HG03103 (cell line): ENCODE measurements around the gene PAOX.
"Not testable (repeated sequence)": the region's sequence is repeated elsewhere in the genome, so short reads cannot be mapped to it uniquely, and the experiment has no call there.

Experiments used
- ATAC-seq: cut with Tn5 transposase; IDR thresholded peaks from one replicate; pipeline ENCODE4 v1.9.1; 2021; ENCODE audit warnings: low read depth; ENCODE audit not compliant: unreplicated experiment

The PAOX gene

DNA sequence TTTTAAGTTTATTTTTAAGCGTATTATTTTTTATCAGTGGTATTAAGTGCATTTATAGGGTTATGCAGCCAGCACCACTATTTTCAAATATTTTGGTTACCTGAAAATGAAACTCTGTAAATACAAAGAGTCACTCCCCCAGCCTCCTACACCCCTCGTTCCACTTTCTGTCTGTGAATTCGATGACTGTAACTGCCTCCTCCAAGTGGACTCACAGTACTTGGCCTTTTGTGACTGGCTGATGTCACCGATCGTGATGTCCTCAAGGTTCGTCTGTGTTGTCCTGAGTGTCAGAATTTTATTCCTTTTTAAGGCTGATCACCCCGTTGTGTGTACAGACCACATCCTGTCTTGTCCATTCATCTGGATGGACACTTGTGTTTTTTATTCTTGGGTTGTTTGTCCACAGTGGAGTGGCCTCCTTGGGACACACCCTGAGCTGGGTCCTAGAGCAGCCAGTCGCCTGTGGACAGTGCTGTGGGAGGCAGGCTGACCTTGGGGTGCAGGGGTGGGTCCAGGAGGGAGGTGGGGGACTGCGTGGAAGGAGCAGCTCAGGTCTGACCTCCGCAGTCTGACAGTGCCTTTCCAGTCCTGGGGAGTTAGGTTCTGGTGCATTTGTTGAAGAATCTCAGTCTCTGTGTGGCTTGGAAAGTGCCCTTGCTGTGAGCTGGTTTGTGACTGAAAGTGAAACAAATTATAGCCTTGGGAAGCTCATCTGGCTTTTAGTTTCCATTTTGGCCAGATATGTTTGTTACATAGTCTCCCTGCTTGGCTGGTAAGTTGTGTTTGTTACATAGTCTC, 21.8 kb downstream of the PAOX start:
- peak; percentile 65 for ATAC-seq

DNA sequence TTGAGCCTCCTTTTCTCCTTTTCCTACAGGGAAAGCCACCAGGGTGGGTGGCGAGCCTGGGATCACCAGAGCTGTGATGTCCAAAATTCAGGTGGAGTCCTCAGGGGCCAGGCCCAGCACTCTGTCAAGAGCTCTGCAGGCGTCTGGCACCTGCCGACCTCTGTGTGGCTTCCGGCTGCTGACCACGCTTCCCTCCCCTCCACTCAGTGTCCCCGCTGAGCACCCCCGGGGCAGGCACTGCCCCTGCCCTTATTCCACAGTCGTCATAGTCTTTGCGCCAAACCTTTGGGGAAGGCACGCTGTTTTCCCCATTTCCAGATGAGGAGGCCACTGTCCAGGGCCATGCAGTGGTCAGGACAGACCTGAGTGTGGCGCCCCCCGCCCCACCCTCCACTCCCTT, 22.4 kb downstream of the PAOX start:
- no peak for ATAC-seq

DNA sequence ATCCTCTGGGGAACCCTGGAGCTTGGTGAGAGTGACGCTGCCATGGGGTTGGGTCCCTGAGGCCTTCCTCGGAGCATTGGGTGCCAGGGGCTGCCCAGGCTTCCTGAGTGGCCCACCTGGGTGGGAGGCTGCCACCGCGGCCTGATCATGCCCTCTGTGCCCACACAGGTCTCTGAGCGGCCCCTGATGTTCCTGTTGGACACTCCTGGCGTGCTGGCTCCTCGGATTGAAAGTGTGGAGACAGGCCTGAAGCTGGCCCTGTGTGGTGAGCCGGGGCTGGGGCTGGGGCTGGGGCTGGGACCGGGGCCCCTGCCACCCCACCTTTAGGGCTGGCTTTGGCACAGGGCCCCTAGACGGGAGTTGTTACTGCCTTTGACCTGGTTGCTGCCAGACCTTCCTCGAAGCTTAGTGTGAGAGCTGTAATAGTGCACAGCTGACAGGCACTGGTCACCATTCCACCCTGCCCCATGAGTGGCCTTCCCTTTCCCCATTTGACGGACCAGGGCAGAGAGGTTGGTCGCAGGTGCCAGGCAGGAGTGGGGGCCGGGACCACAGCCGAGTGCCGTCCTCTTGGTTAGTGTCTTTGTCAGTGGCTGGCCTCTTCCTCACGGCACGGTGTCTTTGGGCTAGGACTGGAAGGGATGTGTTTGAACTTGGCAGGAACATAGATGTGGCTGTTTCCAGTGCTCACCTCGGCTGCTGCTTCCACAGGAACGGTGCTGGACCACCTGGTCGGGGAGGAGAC, 23.1 kb downstream of the PAOX start:
- ATAC-seq, result no peak

DNA sequence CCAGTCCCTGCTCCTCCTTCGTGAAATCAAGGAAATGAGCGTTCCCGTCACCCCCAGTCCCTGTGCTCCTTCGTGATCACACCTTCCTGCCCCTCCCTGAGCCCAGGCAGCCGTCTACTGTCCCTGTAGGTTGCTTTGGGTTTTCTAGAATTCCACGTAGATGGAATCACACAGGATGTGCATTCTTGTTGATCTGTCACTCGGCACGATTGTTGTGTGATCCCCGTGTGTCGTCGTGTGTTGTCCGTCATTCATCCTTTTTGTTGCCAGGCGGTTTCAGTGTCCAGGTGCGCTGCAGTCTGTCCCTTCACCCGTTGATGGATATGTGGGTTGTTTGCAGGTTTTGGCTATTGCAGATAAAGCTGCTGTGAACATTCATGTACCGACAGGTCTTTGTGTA, 24.3 kb downstream of the PAOX start:
- ATAC-seq, result no peak

DNA sequence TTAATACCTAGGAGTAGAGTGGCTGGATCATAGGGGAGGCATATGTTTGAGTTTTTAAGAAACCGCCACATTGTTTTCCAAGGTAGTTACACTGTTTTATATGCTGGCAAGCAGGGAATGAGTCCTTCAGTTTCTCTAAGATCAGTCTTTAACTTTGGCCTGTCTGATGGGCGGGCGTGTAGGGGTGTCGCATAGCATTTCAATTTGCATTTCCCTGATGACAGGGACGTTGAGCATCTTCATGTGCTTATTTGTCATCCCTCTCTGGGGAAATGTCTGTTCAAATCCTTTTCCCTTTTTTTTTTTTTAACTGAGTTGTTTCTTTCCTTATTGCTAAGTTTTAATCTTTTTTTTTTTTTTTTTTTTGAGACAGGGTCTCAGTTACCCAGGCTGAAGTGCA, 24.7 kb downstream of the PAOX start:
- ATAC-seq, result no peak

DNA sequence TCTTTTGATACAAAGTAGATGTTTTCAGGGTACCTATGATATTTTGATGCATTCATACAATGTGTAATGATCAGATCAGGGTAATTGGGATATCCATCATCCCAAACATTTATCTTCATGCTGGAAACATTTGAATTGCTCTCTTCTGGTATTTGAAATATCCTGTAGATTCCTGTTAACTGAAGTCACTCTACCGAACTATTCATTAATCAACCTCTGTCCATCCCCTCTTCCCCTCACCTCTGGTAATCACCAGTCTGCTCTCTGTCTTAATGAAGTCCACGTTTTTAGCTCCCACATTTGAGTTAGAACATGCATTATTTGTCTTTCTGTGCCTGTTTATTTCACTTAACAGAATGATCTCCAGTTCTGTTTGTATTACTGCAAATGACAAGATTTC, 26.2 kb downstream of the PAOX start:
- no peak for ATAC-seq

DNA sequence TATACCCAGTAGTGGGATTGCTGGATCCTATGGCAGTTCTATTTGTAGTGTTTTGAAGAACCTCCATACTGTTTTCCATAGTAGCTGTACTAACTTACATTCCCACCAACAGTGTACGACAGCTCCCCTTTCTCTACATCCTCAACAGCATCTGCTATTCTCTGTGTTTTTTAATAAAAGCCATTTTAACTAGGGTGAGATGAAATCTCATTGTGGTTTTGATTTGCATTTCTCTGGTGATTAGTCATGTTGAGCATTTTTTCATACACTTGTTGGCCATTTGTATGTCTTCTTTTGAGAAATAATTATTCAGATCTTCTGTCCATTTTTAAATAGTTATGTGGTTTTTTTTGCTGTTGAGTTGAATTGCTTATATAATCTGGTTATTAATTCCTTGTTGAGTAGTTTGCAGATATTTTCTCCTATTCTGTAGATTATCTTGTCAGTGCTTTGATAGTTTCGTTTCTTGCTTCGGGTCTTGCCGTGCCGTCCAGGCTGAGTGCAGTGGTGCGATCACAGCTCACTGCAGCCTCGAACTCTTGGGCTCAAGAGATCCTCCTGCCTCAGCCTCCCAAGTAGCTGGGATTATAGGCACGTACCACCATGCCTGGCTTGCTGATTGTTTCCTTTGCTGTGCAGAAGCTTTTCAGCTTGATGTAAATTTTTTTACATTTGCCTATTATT, 26.9 kb downstream of the PAOX start:
- peak; percentile 45 for ATAC-seq

DNA sequence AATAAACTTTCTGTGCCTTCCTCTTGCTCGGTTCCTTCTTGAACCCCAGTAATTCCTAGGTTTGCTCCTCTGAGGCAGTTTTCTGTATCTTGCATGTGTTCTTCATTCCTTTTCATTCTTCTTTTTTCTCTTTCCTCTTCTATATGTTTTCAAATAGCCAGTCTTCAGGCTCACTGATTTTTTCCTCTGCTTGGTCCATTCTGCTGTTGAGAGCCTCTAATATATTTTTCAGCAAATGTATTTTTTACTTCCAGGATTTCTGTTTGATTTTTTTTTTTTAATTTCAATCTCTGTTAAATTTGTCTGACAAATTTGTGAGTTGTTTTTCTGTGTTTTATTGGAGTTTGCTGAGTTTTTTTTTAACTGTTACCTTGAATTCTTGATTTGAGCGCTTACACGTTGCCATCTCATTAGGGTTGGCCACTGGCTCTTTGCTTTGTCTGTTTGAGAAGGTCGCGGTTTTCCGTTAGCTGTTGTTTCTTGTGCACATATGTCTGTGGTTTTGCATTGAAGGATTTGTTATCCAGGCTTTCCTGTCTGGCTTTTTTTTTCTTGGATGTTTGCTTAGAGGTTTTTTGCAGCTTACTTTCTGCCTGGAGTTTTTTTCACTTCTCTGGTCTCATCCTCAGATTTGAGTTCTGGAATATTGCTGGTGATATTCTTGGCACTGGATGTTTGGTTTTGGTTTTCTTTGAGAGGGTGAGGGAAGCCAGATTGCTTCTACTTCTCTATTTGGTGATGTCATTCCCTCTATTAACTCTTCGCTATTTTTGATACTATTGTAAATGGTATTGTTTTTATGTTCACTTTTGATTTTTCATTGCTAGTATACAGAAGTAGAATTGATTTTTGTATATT, 32.7 kb downstream of the PAOX start:
- no peak for ATAC-seq

DNA sequence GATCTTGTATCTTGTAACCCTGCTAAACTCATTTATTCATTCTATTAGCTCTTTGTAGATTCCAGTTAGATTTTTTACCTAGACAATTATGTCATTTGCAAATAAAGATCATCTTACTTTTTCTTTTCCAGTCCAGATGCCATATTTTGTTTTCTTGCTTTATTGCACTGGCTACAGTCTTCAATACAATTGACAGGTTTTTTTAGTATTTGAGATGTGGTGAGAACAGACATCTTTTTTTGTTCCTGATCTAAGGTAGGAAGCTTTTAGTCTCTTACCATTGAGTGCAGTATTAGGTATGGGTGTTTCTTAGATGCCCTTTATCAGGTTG, 33.3 kb downstream of the PAOX start:
- no peak for ATAC-seq

DNA sequence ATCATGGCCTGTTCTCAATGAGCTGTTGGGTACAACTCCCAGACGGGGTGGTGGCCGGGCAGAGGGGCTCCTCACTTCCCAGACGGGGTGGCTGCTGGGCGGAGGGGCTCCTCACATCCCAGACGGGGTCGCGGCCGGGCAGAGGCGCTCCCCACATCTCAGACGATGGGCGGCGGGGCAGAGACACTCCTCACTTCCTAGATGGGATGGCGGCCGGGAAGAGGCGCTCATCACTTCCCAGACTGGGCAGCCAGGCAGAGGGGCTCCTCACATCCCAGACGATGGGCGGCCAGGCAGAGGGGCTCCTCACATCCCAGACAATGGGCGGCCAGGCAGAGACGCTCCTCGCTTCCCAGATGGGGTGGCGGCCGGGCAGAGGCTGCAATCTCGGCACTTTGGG, 35.3 kb downstream of the PAOX start:
- not testable (repeated sequence) for ATAC-seq

DNA sequence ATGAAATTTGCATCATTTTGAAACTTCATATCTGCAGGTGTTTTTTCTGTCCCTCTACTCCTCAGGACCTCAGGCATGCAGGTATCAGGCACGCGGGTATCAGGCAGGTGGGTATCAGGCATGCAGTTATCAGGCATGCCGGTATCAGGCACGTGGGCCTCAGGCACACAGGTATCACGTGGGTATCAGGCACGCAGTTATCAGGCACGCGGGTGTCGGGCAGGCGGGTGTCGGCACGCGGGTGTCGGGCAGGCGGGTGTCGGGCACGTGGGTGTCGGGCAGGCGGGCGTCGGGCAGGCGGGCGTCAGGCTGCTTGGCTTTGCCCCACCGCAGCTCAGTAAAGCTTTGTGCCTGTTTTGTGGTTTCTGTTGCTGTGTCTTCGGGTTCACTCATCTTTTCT, 36.7 kb downstream of the PAOX start:
- ATAC-seq, result no peak

DNA sequence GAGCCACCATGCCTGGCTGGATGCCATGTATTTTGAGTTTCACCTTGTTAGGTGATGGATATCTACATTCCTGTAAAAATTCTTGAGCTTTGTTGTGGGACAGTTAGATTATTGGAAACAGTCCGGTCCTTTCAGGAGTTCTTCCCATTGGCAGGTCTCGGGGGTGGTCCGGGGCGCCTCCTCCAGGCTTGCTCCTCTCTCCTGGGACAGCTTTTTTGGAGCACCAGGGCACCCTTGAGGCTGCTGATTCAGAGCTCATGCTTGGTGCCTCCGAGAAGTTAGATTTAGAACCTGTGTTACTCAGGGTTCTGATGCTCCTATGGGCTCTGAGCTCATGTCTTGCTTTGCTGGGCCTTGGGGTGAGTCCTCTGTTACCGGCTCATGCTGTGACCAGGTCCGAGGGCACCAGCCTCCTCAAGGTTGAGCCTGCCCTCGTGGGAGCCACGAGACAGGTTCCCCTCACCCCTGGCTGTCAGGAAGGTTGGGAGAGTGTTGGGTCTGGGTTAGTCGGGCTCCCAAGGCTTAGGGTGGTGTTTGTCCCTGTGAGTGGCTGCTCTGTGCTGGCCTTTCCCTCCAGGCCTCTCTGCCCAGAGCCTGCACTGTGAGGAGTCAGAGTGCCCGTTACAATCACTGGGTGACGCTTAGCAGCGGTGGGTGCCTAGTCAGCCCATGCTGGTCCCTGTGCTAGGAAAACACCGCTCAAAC, 39.4 kb downstream of the PAOX start:
- ATAC-seq, result no peak

DNA sequence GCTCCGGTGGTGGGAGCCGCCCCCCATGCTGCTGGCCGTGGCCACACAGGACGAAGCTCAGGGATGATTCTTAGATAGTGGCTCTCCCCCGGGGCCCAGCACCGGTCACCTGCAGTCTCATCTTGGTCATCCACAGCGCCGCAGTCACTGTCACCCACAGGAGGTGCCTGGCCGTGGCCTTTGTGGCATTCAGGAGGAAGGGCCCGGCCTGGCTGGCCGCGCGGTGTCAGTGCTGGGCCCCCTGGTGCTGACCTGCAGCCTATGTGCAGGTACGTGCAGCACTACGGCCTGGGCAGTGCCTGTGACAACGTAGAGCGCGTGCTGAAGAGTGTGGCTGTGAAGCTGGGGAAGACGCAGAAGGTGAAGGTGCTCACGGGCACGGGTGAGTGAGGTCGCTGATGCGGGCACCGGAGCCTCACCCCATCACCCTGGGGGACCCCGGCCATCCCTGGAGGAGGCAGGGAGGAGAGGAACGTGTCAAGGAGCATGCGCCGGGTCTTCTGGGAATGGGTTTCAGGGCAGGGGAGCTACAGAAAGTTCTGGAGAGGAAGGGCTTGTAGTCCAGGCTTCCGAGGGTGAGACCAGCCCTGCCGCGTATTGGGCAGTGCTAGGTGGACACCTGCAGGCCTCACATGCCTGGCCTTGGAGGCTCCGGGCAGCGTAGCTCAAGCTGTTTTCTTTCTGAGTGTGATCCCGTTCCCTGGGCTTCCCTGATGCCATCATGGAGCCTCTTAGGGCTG, 40.3 kb downstream of the PAOX start:
- no peak for ATAC-seq

DNA sequence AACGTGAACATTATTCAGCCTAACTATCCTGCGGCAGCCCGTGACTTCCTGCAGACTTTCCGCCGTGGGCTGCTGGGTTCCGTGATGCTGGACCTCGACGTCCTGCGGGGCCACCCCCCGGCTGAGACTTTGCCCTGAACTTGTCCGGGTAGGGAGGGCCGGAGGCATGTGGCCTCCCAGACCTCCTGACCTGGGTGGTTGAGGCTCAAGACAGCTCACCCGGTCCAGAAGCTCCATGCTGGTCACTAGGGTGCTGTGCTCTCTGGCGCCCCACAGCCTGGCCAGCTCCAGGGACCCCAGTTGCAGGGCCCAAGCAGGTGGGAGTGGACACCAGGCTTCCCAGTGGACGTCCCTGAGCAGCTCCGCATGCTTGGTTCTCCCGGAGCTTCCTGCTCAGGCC, 41.0 kb downstream of the PAOX start:
- ATAC-seq, result no peak

DNA sequence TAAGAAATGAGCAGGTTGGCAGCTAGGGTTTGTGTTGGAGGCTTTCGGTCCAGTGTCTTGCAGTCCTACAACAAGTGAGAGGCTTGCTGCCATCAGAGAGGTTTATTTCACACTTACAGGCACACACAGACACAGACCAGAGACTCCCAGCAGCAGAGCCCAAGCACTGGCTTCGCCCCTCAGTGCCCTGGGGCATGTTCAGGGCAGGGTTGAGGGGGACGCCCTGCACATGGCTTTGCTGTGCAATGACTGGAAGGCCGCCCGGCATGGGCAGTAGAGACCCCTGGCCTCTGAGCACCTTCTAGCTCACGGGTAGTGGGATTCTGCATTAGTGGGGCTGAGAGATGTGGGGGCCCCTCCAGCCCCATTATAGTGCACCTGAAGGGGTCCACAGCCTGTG, 41.5 kb downstream of the PAOX start:
- no peak for ATAC-seq

DNA sequence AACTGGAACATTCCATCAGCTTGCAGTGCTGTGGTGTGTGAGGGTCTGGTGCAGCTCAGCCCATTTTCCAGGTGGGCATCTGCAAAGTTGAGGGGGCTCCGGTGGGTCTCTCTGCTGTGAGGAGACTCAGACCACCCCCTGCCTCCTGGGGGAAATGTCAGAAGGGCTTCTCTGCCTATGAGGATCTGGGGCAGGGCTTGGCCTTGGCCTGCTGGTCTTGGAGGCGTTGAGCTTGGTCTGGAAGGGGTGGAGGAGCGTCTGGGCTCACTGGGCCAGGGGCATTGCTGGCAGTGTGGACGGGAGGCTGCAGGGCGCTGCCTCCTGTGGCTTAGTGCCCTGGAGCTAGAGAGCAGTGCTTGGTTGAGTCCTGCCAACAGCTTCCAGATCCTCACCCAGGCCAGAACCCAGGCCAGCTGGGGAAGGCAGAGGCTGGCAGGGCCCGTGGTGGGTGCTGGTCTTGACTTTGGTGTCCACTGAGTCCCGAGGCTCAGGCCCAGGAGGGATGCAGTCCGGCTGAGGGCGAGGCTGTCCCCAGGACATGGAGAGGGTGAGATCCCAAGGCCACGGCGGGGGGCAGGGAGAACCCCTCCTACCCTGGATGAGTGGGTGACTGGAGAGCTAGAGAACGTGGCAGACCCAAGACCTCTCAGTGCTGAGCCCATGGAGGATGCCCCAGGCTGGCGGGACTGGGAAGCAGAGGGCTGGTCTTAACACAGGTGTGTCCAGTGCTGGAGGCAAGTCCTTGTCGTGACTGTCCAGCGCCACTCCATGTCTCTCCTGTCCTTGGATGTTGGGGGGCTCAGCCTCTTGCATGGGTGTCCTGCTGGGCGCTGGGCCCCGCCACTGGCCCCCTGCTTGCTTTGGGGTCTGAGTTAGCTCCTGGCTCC, 42.5 kb downstream of the PAOX start:
- ATAC-seq, result no peak

DNA sequence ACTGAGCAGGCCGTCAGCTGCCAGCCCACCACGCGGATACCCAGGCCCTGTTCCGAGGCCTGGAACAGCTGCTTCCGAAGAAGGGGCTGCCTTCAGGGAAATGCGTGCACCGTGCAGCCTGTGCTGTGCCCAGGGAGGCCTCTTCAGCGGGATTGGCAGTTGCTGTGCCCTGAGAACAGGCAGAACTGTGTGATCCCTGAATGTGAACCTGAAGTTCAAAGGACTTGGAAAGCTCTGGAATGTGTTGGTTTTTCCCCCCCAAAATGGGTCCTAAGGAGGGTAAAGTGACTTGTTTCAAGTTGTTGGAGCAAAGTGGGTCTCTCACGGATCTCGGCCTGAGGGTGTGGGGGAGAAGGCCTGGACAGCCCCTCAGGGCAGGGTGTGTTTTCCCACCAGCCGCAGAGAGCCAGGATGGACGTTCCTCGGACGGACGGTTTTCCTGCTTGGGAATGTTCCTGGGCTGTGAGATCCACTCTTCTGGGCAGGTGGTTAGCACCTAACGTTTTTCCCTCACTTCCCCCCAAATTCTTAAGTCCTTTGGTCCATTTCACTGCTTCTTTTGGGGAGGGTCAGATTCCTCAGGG, 43.3 kb downstream of the PAOX start:
- no peak for ATAC-seq
